SK-N-MC (cell line): ENCODE data around the gene GGTA1.
"Not testable (repeated sequence)": the region's sequence is repeated elsewhere in the genome, so short reads cannot be mapped to it uniquely, and the experiment has no call there.

ENCODE experiments used
- DNase-seq: peaks from one replicate; pipeline ENCODE4 v3.0.0-alpha.2; 2011; ENCODE audit warnings: low read depth, low spot score
- H3K27ac ChIP-seq: fragments of 200-600 bp; sonication (generic); 2 replicates; pipeline ENCODE4 v1.5.1; 2016; ENCODE audit warnings: mixed run types
- H3K36me3 ChIP-seq: fragments of 200-600 bp; sonication (generic); 2 replicates; pipeline ENCODE4 v1.6.1; 2017; ENCODE audit warnings: antibody characterized with exemption, low read length, mixed read lengths; ENCODE audit not compliant: insufficient read depth
- H3K4me3 ChIP-seq: fragments of 200-600 bp; sonication (generic); 2 replicates; pipeline ENCODE4 v1.5.1; 2016
- H3K9ac ChIP-seq: fragments of 200-600 bp; sonication (generic); 2 replicates; pipeline ENCODE4 v1.8.0; 2017; ENCODE audit warnings: mixed run types, mixed read lengths; ENCODE audit not compliant: insufficient read length
- H3K9me3 ChIP-seq: fragments of 200-600 bp; sonication (generic); 2 replicates; pipeline ENCODE4 v1.6.1; 2017; ENCODE audit warnings: low read depth, mild to moderate bottlenecking, antibody characterized with exemption, low read length, moderate library complexity, mixed read lengths
- EZH2 ChIP-seq: fragments of 200-600 bp; sonication (generic); IDR thresholded peaks from one replicate; pipeline ENCODE4 v1.6.1; 2017; ENCODE audit warnings: antibody characterized with exemption
- FOXP2 ChIP-seq: optimal IDR thresholded peaks from 2 replicates; pipeline ENCODE3; 2011; ENCODE audit warnings: mild to moderate bottlenecking, moderate library complexity; ENCODE audit not compliant: insufficient read depth; ENCODE audit errors: extremely low read length, control extremely low read depth
- POLR2AphosphoS5 ChIP-seq: IDR thresholded peaks from 2 replicates; pipeline ENCODE4 v1.6.1; 2012; ENCODE audit warnings: mild to moderate bottlenecking, low read depth, low read length, borderline replicate concordance

GGTA1 gene

GRCh38 chr9:121532881-121533280 is 33.2 kb upstream of the GGTA1 start:
- TF ChIP-seq EZH2 (no peak), FOXP2 (no peak), POLR2AphosphoS5 (no peak)
- Histone ChIP-seq H3K9ac (no peak overlapping the region), H3K27ac (no peak overlapping the region), H3K4me3 (no peak overlapping the region), H3K36me3 (no peaks in the 10 kb centered on the region), H3K9me3 (no peaks in the 10 kb centered on the region)
- DNase-seq: no peak

- no peak for DNase-seq
- Histone ChIP-seq H3K9me3 (no peaks in the 10 kb centered on the region), H3K36me3 (no peaks in the 10 kb centered on the region), H3K9ac (no peak overlapping the region), H3K27ac (no peak overlapping the region), H3K4me3 (no peak overlapping the region)
- TF ChIP-seq FOXP2 (no peak), POLR2AphosphoS5 (no peak)
Measured at GRCh38 chr9:121529237-121529987, 29.8 kb upstream of the GGTA1 start.

- Histone ChIP-seq H3K36me3 (no peaks in the 10 kb centered on the region), H3K9me3 (no peaks in the 10 kb centered on the region), H3K4me3 (no peak overlapping the region), H3K27ac (no peak overlapping the region), H3K9ac (no peak overlapping the region)
- TF ChIP-seq POLR2AphosphoS5: no peak
- TF ChIP-seq EZH2: no peak
- no peak for TF ChIP-seq FOXP2
- DNase-seq: no peak
Measured at GRCh38 chr9:121528642-121529041, 29.0 kb upstream of the GGTA1 start.

- no peaks in the 10 kb centered on the region for H3K36me3 ChIP-seq
- H3K9me3 ChIP-seq: no peaks in the 10 kb centered on the region
- no peak overlapping the region for H3K9ac ChIP-seq
- TF ChIP-seq FOXP2: no peak
- TF ChIP-seq POLR2AphosphoS5: no peak
- no peak for TF ChIP-seq EZH2
- DNase-seq: no peak
- no peak overlapping the region for H3K4me3 ChIP-seq
- no peak overlapping the region for H3K27ac ChIP-seq
Measured at GRCh38 chr9:121527371-121527770, 27.7 kb upstream of the GGTA1 start.

- not testable (repeated sequence) for H3K9me3 ChIP-seq, H3K9ac ChIP-seq, H3K4me3 ChIP-seq, DNase-seq, H3K36me3 ChIP-seq, H3K27ac ChIP-seq
Measured at GRCh38 chr9:121519688-121520087, 20.0 kb upstream of the GGTA1 start.

- H3K4me3 ChIP-seq: no peak overlapping the region
- H3K9ac ChIP-seq: no peak overlapping the region
- no peaks in the 10 kb centered on the region for H3K36me3 ChIP-seq
- TF ChIP-seq FOXP2 (no peak), EZH2 (no peak), POLR2AphosphoS5 (no peak)
- no peak overlapping the region for H3K27ac ChIP-seq
- no peaks in the 10 kb centered on the region for H3K9me3 ChIP-seq
- DNase-seq: no peak
Measured at GRCh38 chr9:121518634-121519033, 19.0 kb upstream of the GGTA1 start.

- H3K27ac ChIP-seq, H3K9me3 ChIP-seq, H3K9ac ChIP-seq, DNase-seq, H3K36me3 ChIP-seq, H3K4me3 ChIP-seq: not testable (repeated sequence)
Measured at GRCh38 chr9:121513166-121513565, 13.5 kb upstream of the GGTA1 start.

- DNase-seq: no peak
- TF ChIP-seq EZH2 (no peak), POLR2AphosphoS5 (no peak), FOXP2 (no peak)
- Histone ChIP-seq H3K9ac (no peak overlapping the region), H3K9me3 (no peaks in the 10 kb centered on the region), H3K4me3 (no peak overlapping the region), H3K36me3 (no peaks in the 10 kb centered on the region), H3K27ac (no peak overlapping the region)
Measured at GRCh38 chr9:121510766-121511550, 11.3 kb upstream of the GGTA1 start.

GRCh38 chr9:121509180-121509579 is 9.5 kb upstream of the GGTA1 start:
- TF ChIP-seq EZH2 (no peak), FOXP2 (no peak), POLR2AphosphoS5 (no peak)
- DNase-seq: no peak
- Histone ChIP-seq H3K4me3 (no peak overlapping the region), H3K36me3 (no peaks in the 10 kb centered on the region), H3K9ac (no peak overlapping the region), H3K9me3 (no peaks in the 10 kb centered on the region), H3K27ac (no peak overlapping the region)
